Spinal cord (tissue), 10 donors: ENCODE measurements around the gene EFS. TPM values are rescaled to one million over a fixed set of nuclear protein-coding genes. Genes with fewer than 3 reads are reported as not detected.

Source experiments
- DNase-seq, 6 donors: peaks; one replicate each; pipeline versions ENCODE4 v3.0.0 to v3.0.0-alpha.2; 2013 to 2015; ENCODE audit warnings: low spot score in 6 of 6, low read depth in 4 of 6
- H3K27ac ChIP-seq: one replicate; pipeline ENCODE4 v1.5.1; 2013; ENCODE audit warnings: low read depth, low read length, control low read depth
- H3K27me3 ChIP-seq: one replicate; pipeline ENCODE4 v1.6.1; 2013; ENCODE audit warnings: low read length; ENCODE audit not compliant: control insufficient read depth, insufficient read depth
- H3K36me3 ChIP-seq: one replicate; pipeline ENCODE4 v1.6.1; 2013; ENCODE audit warnings: low read length; ENCODE audit not compliant: control insufficient read depth, insufficient read depth
- H3K4me1 ChIP-seq: one replicate; pipeline ENCODE4 v1.6.1; 2013; ENCODE audit warnings: low read length; ENCODE audit not compliant: control insufficient read depth, insufficient read depth
- H3K4me3 ChIP-seq: one replicate; pipeline ENCODE4 v1.5.1; 2013; ENCODE audit warnings: low read depth, low read length, control low read depth
- H3K9me3 ChIP-seq: one replicate; pipeline ENCODE4 v1.6.1; 2013; ENCODE audit warnings: low read length; ENCODE audit not compliant: control insufficient read depth, insufficient read depth
- whole genome bisulfite sequencing: methylation state at CpG from one replicate; pipeline ENCODE4 v1.1.5; 2013; ENCODE audit warnings: missing lambda C conversion rate; ENCODE audit not compliant: insufficient coverage; 5-methylcytosine and 5-hydroxymethylcytosine counted together
- polyA plus RNA-seq, 2 donors: library from polyadenylated mRNA; unstranded; fragments of 120-200 nt; gene quantifications; one replicate each; pipeline ENCODE4 v1.2.1, GENCODE V29; 2013; ENCODE audit not compliant: insufficient read length in 2 of 2
- total RNA-seq, 2 donors: library from RNA; depleted of rRNA in 1 of 2; stranded (reverse); fragments of 120-200 nt in 1 of 2; fragments of >200 nt in 1 of 2; gene quantifications; one replicate each; pipeline versions ENCODE4 v1.2.3 to v1.2.4, GENCODE V29; 2013 to 2014
- donor health status: healthy.

EFS gene
- total and polyA plus RNA-seq, 4 donors = 11.1 to 45.6 (median 34.6) TPM

GRCh38 chr14:23323838-23324454 lies 41.0 kb downstream of the EFS start:
- Histone ChIP-seq H3K4me3 (no peak overlapping the region), H3K4me1 (peaks cover 22% of the 10 kb centered on the region), H3K36me3 (peaks cover 30% of the 10 kb centered on the region), H3K9me3 (no peaks in the 10 kb centered on the region), H3K27me3 (no peaks in the 10 kb centered on the region), H3K27ac (no peak overlapping the region)
- DNase-seq = no peak
- WGBS = 93% methylated on average over 13 of the region's 18 CpGs

- Histone ChIP-seq H3K4me3 (peak overlapping the region; percentile 64), H3K9me3 (no peaks in the 10 kb centered on the region), H3K27ac (peak overlapping the region; percentile 70), H3K27me3 (no peaks in the 10 kb centered on the region), H3K36me3 (peaks cover 30% of the 10 kb centered on the region), H3K4me1 (peaks cover 22% of the 10 kb centered on the region)
- WGBS = 49% methylated on average over 5 of the region's 10 CpGs
- no peak for DNase-seq
Observed at GRCh38 chr14:23322568-23323517, 42.1 kb downstream of the EFS start.

GRCh38 chr14:23321572-23322547 lies 43.1 kb downstream of the EFS start:
- H3K36me3 ChIP-seq = peaks cover 31% of the 10 kb centered on the region
- DNase-seq = peak in 2 of 6 donors; percentile 59 to 67
- H3K9me3 ChIP-seq = no peaks in the 10 kb centered on the region
- H3K27me3 ChIP-seq = no peaks in the 10 kb centered on the region
- H3K4me1 ChIP-seq = peaks cover 22% of the 10 kb centered on the region
- under 1% methylated on average over 25 of the region's 64 CpGs for WGBS
- H3K27ac ChIP-seq = peak overlapping the region; percentile 70
- H3K4me3 ChIP-seq = peak overlapping the region; percentile 64

GRCh38 chr14:23320584-23321571 lies 44.1 kb downstream of the EFS start, which contains the start of gene PABPN1:
TSS of gene PABPN1 (plus strand) at chr14:23321457. CDS start at chr14:23321470, 13 bp downstream.
- Histone ChIP-seq H3K36me3 (peaks cover 31% of the 10 kb centered on the region), H3K4me3 (peak within 1 kb of the TSS; percentile 66), H3K27ac (peak within 1 kb of the TSS; percentile 99), H3K9me3 (no peaks in the 10 kb centered on the region), H3K4me1 (peaks cover 22% of the 10 kb centered on the region), H3K27me3 (no peaks in the 10 kb centered on the region)
- 3% methylated on average over 59 of the region's 63 CpGs for WGBS
- DNase-seq = peak; percentile 99 to 100 (median 100)

GRCh38 chr14:23319746-23320583 lies 45.0 kb downstream of the EFS start:
- Histone ChIP-seq H3K27me3 (no peaks in the 10 kb centered on the region), H3K36me3 (peaks cover 23% of the 10 kb centered on the region), H3K9me3 (no peaks in the 10 kb centered on the region), H3K4me1 (peaks cover 22% of the 10 kb centered on the region), H3K27ac (peak overlapping the region; percentile 99), H3K4me3 (peak overlapping the region; percentile 66)
- DNase-seq = peak in 1 of 6 donors; percentile 19
- WGBS = 87% methylated on average over 7 of the region's 17 CpGs

GRCh38 chr14:23316300-23316699 lies 48.7 kb downstream of the EFS start:
- Histone ChIP-seq H3K27me3 (no peaks in the 10 kb centered on the region), H3K9me3 (no peaks in the 10 kb centered on the region), H3K4me1 (peaks cover 10% of the 10 kb centered on the region), H3K27ac (no peak overlapping the region), H3K4me3 (no peak overlapping the region), H3K36me3 (peaks cover 5% of the 10 kb centered on the region)
- no peak for DNase-seq
- WGBS = no CpG with 5 or more reads among the region's 5 CpGs

GRCh38 chr14:23310546-23310945 lies 54.4 kb downstream of the EFS start:
- no peak for DNase-seq
- peaks cover 34% of the 10 kb centered on the region for H3K36me3 ChIP-seq
- 80% methylated on average over 1 of the region's 1 CpG for WGBS
- no peaks in the 10 kb centered on the region for H3K9me3 ChIP-seq
- H3K27ac ChIP-seq = no peak overlapping the region
- H3K4me3 ChIP-seq = no peak overlapping the region
- peaks cover 36% of the 10 kb centered on the region for H3K4me1 ChIP-seq
- H3K27me3 ChIP-seq = no peaks in the 10 kb centered on the region
